IPS-15b (cell line): ENCODE data around the gene NR1I3.
"Not testable (repeated sequence)": the region's sequence is repeated elsewhere in the genome, so short reads cannot be mapped to it uniquely, and the experiment has no call there.

ENCODE experiments used
- H3K27me3 ChIP-seq: one replicate; pipeline ENCODE4 v1.6.1; 2013; ENCODE audit warnings: low read length; ENCODE audit not compliant: control insufficient read depth, insufficient read depth
- H3K36me3 ChIP-seq: one replicate; pipeline ENCODE4 v1.6.1; 2013; ENCODE audit warnings: low read length; ENCODE audit not compliant: control insufficient read depth, insufficient read depth
- H3K4me1 ChIP-seq: one replicate; pipeline ENCODE4 v1.6.1; 2013; ENCODE audit warnings: mild to moderate bottlenecking, low read length; ENCODE audit not compliant: control insufficient read depth, insufficient read depth
- H3K4me3 ChIP-seq: one replicate; pipeline ENCODE4 v1.5.1; 2013; ENCODE audit warnings: low read depth, low read length
- H3K9ac ChIP-seq: one replicate; pipeline ENCODE4 v1.6.1; 2013; ENCODE audit warnings: low read depth, mild to moderate bottlenecking, low read length
- H3K9me3 ChIP-seq: one replicate; pipeline ENCODE4 v1.6.1; 2013; ENCODE audit warnings: mild to moderate bottlenecking, low read length; ENCODE audit not compliant: control insufficient read depth, insufficient read depth

Gene NR1I3

DNA sequence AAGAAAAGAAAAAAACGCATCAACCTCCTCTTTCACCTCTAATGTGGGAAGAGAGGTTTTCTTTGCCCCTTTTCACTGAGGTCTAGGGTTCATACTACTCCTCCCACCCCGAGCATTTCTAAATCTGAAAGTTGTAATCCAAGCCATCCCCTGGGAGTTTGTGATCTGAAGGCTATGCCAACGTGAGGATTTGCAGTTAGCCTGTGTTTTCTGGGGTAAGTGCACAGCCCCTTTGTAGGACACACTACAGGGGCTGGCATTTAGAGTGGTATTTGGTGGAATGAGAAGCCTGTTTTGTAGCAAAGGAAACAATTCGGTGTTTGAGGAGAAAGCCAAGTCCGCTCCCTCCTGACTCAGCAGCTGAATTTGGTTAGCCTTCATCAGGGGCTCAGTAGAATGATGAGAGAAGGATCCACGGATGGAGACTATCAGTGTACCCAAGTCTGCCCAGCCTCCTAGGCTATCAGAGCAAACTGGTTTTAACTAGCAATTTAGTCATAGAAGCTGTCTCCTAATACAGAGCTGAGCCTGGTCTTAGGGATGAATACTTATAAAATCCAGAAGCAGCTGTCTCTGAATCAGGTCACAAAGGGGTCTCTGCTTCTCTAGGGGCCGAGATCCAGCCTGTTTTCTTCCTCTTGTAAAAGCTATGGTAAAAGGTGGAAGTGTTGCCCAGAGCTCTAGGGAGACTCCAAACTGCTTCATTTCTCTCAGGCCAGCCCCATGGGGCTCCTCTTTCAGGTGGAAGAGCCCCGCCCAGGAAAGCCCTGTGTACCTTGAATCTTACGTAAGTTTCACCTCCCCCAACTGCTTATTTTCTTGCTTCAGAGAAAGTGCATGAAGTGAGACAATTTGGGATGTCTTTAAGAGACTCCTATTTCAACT is 22.6 kb upstream of the NR1I3 start:
- Histone ChIP-seq H3K27me3 (peaks cover 33% of the 10 kb centered on the region), H3K9ac (no peak overlapping the region), H3K36me3 (no peaks in the 10 kb centered on the region), H3K9me3 (peaks cover 6% of the 10 kb centered on the region), H3K4me1 (peaks cover 15% of the 10 kb centered on the region), H3K4me3 (no peak overlapping the region)

- H3K4me3 ChIP-seq: no peak overlapping the region
- no peak overlapping the region for H3K9ac ChIP-seq
- H3K27me3 ChIP-seq: peaks cover 33% of the 10 kb centered on the region
- no peaks in the 10 kb centered on the region for H3K36me3 ChIP-seq
- peaks cover 15% of the 10 kb centered on the region for H3K4me1 ChIP-seq
- peaks cover 6% of the 10 kb centered on the region for H3K9me3 ChIP-seq
Observed at GRCh38 chr1:161259765-161260164, 21.8 kb upstream of the NR1I3 start.

DNA sequence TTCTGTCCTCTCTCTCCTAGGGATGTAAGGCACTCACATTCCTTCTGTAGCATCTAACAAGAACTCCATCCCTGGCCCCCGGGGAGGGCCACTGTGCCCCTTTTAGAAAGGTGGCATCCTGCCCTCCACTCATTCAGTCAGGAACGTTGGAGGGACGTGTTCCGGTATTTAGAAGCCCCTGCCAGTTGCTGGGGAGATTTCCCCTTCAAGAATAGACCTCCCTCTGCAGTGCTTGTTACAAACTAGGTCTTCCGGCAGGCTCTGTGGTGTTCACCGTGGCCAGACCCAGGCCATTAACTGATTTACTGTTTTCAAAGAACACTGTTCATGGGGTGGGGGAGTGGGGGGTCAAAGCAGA is 21.3 kb upstream of the NR1I3 start:
- Histone ChIP-seq H3K4me1 (peaks cover 15% of the 10 kb centered on the region), H3K4me3 (peak overlapping the region; percentile 67), H3K9ac (no peak overlapping the region), H3K9me3 (peaks cover 6% of the 10 kb centered on the region), H3K27me3 (peaks cover 33% of the 10 kb centered on the region), H3K36me3 (no peaks in the 10 kb centered on the region)

GRCh38 chr1:161258439-161259344 is 20.7 kb upstream of the NR1I3 start, which contains the start of gene PCP4L1:
Gene PCP4L1, plus strand, starts transcription at chr1:161258745. Its CDS starts 230 bp downstream, at chr1:161258975.
- H3K4me1 ChIP-seq: peaks cover 15% of the 10 kb centered on the region
- peaks cover 6% of the 10 kb centered on the region for H3K9me3 ChIP-seq
- H3K9ac ChIP-seq: no peak within 1 kb of the TSS
- no peaks in the 10 kb centered on the region for H3K36me3 ChIP-seq
- peaks cover 33% of the 10 kb centered on the region for H3K27me3 ChIP-seq
- H3K4me3 ChIP-seq: peak within 1 kb of the TSS; percentile 67

GRCh38 chr1:161257109-161257508 is 19.1 kb upstream of the NR1I3 start:
- not testable (repeated sequence) for H3K4me3 ChIP-seq, H3K9ac ChIP-seq, H3K36me3 ChIP-seq, H3K9me3 ChIP-seq
- peaks cover 33% of the 10 kb centered on the region for H3K27me3 ChIP-seq
- peaks cover 15% of the 10 kb centered on the region for H3K4me1 ChIP-seq

DNA sequence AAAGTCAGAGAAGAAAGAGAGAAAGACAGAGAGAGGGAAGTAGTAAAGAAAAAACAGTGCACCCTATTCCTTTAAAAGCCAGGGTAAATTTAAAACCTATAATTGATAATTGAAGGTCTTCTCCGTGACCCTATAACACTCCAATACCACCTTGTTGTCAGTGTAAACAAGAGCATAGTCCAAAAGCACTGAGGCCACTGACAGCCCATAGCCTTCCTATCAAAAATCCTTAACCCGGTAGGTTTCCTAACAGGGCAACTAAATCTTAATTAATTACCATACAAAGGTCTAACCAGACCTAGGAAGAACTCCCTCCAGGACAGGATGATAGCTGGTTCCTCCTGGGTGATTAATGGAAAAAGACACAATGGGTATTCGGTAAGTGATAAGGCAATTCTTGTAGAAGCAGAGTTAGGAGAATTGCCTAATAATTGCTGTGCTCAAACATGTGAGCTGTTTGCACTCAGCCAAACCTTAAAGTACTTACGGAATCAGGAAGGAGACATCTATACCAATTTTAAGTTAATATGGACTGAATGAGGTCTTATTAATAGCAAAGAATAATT is 18.0 kb upstream of the NR1I3 start:
- not testable (repeated sequence) for H3K9ac ChIP-seq, H3K9me3 ChIP-seq, H3K4me3 ChIP-seq, H3K36me3 ChIP-seq
- Histone ChIP-seq H3K27me3 (peaks cover 25% of the 10 kb centered on the region), H3K4me1 (peaks cover 11% of the 10 kb centered on the region)

DNA sequence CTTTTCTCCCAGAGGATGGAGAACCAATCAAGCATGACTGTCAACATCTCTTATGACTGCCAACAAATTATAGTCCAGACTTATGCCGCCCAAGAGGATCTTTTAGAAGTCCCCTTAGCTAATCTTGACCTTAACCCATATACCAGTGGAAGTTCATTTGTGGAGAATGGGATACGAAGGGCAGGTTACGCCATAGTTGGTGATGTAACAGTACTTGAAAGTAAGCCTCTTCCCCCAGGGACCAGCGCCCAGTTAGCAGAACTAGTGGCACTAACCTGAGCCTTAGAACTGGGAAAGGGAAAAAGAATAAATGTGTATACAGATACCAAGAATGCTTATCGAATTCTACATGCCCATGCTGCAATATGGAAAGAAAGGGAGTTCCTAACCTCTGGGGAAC is 17.3 kb upstream of the NR1I3 start:
- not testable (repeated sequence) for H3K36me3 ChIP-seq, H3K9ac ChIP-seq, H3K4me3 ChIP-seq, H3K4me1 ChIP-seq, H3K9me3 ChIP-seq
- H3K27me3 ChIP-seq: peaks cover 19% of the 10 kb centered on the region

- Histone ChIP-seq H3K4me3 (no peak overlapping the region), H3K9ac (no peak overlapping the region), H3K9me3 (peaks cover 3% of the 10 kb centered on the region), H3K27me3 (no peaks in the 10 kb centered on the region), H3K36me3 (no peaks in the 10 kb centered on the region), H3K4me1 (no peaks in the 10 kb centered on the region)
Observed at GRCh38 chr1:161251579-161251978, 13.6 kb upstream of the NR1I3 start.

DNA sequence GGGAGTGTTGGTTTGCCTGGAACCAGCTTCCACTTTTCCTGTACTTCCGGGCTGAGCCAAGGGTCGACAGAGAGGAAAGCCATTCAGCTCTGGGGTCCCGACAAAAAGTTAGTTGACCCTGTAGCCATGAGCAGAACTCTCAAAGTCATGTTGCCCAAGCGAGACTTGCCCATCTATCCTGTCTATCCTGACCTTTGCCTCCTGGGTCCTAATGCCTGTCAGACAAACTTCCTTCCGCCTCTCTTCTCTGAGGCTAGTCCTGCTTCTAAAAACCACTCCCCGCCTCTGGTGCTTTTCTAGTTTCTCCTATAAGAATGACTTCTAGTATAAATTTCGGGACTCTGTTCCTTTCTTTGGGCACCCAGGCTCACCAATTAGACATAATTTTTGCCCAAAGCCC is 12.8 kb upstream of the NR1I3 start:
- H3K4me1 ChIP-seq: no peaks in the 10 kb centered on the region
- no peaks in the 10 kb centered on the region for H3K36me3 ChIP-seq
- peak overlapping the region; percentile 12 for H3K9ac ChIP-seq

GRCh38 chr1:161250100-161250499 is 12.1 kb upstream of the NR1I3 start:
- H3K4me3 ChIP-seq, H3K4me1 ChIP-seq, H3K27me3 ChIP-seq, H3K36me3 ChIP-seq, H3K9me3 ChIP-seq, H3K9ac ChIP-seq: not testable (repeated sequence)

More for the DNA sequence above, 12.8 kb upstream of the NR1I3 start:
- H3K4me3 ChIP-seq: no peak overlapping the region
- no peaks in the 10 kb centered on the region for H3K27me3 ChIP-seq
- no peaks in the 10 kb centered on the region for H3K9me3 ChIP-seq

GRCh38 chr1:161244888-161245287 is 6.9 kb upstream of the NR1I3 start:
- H3K9ac ChIP-seq: no peak overlapping the region
- no peaks in the 10 kb centered on the region for H3K4me1 ChIP-seq
- H3K9me3 ChIP-seq: no peaks in the 10 kb centered on the region
- no peaks in the 10 kb centered on the region for H3K36me3 ChIP-seq
- H3K4me3 ChIP-seq: no peak overlapping the region
- no peaks in the 10 kb centered on the region for H3K27me3 ChIP-seq
